NCI-H510A treated with DMSO at 0.1 percent for 48 hours (cell line): ENCODE results near the gene AGT.
"Not testable (repeated sequence)": the region's sequence is repeated elsewhere in the genome, so short reads cannot be mapped to it uniquely, and the experiment has no call there.

ENCODE experiments used
- DNase-seq: peaks from one replicate; lab custom pipeline; 2025; lab: John Stamatoyannopoulos, UW

AGT gene

DNA sequence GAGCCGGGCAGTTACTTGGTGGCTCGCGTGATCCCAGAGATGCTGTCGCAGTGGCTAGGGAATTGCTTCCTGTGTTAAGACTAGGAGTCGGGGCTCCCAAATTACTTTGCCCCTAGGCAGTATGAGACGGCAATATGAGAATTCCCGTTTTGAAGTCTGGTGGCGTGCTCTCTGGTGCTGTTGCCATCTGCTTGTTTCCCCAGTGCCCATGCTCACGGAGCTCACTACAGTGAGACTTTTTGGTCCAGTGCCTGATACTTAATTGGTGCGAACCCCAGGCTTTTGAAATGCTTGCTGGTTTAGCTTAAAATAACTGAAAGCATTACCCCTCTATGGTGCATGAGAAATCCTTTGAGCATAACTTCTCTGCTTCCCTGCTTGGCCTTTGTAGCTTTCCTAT, 22.3 kb downstream of the AGT start:
- DNase-seq, result no peak

DNA sequence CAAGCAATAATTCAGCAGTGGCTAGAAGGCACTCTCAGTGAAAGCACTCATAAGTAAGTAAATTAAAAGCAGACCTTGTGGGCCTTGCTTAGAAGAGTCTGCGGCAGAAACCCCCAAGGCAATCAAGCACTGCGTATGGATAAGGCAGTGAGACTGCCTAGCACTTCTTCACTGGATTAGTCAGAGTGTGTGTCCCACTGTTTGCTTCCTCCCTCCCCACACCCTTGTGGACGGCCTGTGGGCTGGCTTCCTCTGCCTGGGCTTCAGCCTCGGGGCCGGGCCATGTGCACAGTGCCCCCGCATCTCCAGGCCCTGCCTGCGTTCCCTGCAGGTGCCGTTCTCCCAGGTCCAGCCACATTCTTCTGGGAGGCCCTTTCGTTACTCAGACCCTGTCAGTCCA, 23.8 kb downstream of the AGT start:
- DNase-seq, result no peak

DNA sequence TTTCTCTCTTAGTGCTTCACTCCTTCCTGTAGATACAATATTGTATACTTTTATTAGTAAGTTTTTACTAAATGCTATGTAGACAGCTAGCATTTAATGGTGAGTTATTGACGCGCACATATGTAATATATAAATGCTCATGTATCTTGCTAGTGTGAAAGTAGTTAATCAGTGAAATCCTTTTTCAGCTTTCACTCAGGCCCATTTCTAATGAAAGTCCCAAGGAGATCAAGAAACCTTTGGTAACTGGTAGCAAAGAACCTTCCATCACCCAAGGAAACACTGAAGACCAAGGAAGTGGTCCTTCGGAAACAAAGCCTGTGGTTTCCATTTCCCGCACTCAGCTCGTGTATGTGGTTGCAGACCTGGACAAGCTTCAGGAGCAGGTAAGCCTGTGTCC, 27.2 kb downstream of the AGT start:
- no peak for DNase-seq

DNA sequence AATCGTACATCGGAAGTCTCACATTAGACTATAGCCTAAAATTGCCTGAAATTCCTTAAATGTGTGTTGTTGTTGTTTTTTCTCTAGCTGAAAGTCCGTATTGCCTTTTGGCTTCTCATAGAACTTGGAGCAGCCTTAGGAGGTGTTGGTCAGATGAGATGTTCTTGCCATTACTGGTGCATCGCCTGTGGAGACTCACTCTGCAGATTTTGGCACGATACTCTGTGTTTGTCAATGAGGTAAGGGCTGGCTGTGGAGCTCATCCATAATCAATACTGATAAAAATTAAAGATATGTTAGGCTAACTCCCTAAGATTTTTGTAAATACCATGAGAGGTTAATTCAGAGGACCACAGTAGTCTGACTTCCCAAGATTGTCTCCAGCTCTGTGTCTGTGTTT, 28.9 kb downstream of the AGT start:
- DNase-seq, result no peak

DNA sequence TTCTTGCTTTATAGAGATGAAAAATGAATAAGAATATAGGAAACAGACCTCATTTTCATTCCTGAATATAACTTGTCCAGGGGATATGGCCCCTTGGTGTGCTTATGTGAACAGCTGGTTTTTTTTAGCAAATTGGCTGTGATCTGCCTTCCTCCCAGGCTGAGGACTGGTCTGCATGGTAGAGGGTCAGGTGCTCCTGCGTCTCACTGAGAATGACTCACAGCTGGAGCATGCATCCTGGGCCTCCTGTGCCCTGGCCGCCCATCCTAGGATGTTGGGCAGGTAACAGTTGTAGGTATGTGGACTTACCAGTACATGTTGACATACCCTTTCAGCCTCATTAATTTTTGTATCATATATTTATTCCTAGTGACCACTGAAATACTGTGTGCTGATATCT, 29.8 kb downstream of the AGT start:
- no peak for DNase-seq

DNA sequence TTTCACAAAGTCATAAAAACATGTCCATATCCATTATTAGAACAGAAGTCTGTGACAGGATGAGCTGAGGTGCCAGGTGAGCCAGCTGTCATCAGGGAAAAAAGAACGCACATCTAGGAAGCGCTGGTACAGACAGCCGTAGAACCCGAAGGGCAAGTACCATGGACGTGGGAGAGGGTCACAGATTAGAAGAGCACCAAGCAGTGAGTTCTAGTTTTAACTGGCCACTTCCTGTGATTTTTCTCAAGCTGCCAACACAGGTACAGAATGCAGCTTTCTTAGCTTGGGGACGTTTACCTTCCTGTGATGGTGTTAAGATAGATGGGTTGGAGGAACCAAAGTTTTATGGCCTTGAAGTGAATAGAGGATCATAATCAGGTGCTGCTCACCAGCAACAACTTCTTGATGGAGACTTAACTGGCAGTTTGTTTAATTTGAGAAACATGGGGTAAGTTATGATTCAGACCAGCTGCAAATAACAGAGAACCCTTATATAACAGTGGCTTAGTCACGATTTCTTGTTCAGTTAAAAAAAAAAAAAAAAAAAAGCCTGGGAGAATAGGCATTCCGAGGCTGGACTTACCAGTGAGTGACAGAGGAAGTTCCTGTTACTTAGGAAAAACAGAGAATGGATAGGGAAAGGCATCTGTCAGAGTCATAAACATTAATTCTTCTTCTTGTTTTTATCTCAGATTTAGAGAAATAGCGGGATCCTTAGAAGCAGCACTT, 30.9 kb downstream of the AGT start:
- DNase-seq, result no peak

DNA sequence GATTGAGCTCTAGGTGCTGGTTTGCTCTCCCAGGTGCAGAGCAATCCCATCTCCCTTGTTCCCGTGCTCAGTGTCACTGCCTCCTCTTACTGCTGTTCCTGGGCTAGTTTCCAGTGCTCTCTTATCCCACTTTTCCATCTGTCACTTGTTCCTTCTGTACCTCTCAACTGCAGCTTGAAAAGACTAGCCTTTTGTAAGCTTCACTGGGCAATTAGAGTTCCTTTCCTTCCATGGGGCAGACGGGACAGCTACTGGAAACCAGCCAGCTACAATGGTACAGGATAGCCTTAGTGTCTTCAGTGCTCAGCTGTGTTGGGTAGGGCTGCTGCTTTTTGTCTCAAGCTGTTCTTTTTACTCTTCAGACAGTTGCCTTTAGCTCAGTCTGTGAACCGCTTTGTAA, 31.6 kb downstream of the AGT start:
- no peak for DNase-seq

DNA sequence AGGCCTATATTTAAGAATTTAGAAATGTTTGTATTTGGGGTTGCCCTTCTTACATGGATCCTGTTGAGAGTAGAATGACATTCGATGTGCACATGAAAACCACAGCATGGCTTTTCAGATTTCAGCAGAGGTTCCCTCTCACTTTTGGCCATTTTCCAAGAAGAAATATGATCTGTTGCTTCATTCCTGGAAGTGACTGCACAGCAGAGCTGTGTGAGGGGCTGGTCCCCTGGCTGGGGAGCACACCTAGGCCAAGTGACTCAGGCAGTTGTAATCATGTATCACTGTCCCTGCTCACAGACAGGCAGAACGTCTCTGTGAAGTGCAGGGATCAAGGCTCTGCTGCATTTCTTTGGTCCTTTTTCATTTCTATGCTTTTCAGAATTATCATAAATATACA, 32.3 kb downstream of the AGT start:
- peak; percentile 89 for DNase-seq

DNA sequence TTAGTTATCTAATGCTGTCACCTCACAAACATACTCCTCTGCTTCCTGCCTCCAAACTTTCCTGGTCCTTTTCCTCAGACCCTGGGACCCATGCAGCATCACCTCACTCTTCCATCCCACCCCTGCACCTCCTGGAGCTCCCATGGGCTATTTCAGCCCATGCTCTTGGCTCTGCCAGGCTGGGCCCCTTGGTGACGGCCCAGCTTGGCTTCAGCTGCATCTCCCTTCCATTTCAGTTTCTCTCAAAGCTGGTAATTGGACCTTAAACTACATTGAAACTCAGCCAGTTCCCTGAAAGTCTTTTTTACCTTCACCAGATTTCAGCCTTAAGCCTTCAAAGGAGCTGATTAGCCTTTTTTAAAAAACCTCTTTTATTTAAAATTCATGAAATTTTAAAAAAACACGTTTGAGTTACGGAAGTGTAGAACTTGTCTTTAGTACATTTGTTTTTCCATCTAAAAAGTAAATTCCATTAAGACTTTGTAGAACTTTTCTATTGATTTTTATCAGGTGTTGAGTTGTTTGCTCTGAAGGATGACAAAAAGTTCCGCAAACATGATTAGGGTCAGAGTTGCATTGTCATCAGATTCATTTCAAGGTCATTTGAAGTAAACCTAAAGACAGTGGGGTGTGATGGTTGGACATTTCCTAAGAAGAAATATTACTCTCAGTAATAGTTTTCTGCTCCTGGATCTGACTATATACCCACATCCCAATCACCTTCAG, 33.5 kb downstream of the AGT start:
- DNase-seq, result no peak

DNA sequence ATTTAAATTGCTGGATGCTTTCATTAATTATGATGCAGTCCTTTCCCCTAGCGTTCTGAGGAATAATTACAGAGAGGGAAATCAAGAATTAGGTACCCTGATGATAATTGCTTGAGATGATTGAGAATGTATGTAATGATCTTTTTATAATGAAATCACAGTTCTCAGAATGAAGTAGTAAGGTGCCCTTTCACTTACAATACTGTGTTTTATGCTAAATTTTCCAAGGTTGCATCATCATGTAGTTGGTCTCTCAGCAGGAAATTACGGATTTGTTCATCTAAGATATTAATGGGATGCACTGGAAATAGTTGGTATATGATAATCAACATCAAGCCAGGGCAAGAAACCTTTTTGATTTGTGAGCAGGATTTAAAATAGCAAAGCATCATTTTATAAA, 34.1 kb downstream of the AGT start:
- no peak for DNase-seq

DNA sequence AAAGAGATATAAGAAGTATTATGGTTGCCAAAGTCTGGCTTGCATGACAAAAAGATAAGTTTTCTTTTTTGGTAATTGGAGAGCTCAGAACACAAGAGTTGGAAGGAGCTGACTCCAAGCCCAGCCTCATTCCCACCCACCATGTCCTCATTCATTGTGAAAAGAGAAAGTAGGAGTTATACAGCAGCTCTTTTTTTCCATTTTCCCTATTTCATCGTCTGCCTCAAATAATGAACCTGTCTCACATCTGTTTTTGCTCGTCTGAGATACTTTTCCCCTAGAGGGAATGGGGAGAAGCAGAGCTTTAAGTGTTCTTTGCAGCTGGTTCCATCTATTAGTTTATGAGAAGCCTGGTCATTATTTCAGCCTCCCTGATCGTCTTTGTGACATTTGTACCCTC, 34.7 kb downstream of the AGT start:
- no peak for DNase-seq

DNA sequence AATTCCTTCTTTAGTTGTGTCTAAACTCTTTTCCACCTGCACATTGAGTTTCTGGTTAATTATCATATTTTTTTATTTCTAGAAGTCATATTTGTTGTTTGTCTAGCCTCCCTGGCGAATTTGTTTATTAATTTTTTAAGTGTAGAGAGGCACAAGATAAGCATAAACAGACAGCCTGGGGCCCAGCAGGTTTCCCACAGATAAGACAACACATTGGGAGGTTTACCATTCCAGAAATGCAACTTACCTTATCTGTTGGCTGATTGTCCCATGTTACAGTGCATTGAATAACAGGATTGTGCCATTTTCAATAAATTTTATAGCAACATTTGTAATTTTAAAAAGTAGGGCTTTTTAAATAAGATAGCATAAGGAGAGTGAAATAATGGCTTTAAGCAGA, 36.7 kb downstream of the AGT start:
- no peak for DNase-seq

DNA sequence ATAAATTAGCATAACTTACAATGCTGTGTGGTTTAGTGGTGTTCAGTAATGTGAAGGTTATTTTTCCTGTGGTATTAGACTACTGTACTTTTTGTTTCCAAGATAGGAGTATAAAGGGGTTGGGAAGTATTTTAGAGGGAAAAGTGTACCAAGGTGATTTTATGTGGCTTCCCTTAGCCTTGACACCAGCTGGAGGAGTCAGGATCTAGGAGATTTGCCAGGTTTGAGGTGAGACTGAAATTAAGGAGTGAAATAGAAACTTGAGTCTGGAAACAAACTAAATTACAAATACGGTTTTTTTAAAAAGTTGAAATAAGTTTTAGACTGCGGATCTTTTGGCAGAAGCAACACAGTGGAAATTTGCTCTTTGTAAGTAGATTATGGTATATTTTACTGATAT, 39.3 kb downstream of the AGT start:
- no peak for DNase-seq

DNA sequence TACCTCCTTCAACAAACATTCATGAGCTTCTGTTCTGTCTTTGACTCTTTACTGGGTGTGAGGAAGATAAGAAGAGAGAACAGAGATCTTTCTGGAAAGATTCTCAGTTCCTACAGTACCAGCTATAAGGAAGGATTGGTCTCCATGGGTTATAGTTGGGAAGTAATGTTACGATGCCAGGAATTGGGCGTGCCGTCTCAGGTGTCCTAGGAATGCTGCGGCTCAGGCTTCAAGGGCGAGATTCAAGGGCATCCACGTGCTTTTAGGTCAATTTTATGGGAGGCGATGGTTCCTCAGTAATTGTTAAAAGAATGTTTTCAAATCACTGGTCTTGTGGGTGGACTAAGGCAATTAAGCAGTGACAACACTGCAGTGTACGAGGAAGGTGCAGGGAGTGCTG, 44.4 kb downstream of the AGT start:
- no peak for DNase-seq

DNA sequence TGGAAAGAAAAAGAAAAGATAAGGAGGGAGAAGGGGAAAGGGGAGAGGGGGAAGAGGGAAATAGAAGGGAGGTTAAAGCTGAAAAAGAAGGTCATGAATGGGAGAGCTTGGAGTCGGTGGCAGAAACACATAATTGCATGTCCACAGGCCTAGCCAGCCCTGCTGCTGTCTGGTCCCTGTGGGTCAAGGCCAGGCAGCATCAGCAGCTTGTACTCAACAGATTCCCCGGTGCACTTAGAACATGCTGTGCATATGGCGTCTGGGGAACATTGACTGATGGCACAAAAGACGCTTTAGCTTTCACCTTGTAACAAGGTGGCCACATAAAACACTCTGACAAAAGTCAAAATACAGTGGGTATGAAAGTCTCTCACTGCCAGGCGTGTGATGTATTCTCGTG, 45.7 kb downstream of the AGT start:
- DNase-seq, result no peak

DNA sequence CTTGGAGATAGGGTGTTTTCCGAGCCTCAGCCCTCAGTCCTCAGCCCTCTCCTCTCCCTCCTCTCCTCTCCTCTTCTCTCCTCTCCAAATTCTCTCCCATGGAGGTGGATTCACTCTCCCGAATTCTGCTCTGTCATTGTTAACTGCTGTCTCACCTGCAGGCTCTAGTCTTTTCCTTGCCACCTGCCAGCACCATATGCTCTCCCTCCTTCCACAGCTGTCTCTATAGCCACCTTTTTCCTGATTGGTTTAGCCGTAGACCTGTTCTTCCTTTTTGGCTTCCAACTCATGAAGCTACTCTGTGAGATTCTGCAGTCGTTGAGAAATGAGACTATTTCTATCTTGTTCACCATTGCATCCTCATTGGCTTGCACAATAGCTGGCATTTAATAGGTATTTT, 51.9 kb downstream of the AGT start:
- peak; percentile 70 for DNase-seq

DNA sequence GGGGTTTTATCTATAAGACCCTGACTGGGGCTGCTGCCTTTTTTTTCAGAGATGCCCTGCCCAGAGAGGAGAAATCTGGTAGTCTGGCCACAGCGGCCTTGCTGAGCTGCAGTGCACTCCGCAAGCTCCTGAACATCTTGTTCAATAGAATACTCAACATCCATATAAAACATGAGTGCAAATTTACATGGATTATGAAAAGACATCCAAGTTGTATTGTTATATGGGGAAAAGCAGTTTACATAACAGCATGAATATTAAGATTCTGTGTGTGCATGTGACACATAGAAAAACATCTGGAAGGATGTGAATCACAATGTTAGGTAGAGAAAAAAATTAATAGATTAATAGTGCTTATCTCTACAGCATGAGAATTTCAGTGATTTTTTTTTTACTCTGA, 55.2 kb downstream of the AGT start:
- no peak for DNase-seq

DNA sequence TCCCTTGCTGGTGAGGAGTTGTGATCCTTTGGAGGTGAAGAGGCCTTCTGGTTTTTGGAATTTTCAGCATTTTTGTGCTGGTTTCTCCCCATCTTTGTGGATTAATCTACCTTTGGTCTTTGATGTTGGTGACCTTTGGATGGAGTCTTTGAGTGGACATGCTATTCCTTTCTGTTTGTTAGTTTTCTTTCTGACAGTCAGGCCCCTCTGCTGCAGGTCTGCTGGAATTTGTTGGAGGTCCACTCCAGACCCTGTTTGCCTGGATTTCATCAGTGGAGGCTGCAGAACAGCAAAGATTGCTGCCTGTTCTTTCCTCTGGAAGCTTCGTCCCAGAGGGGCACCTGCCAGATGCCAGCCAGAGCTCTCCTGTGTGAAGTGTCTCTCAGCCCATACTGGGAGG, 55.8 kb downstream of the AGT start:
- not testable (repeated sequence) for DNase-seq

DNA sequence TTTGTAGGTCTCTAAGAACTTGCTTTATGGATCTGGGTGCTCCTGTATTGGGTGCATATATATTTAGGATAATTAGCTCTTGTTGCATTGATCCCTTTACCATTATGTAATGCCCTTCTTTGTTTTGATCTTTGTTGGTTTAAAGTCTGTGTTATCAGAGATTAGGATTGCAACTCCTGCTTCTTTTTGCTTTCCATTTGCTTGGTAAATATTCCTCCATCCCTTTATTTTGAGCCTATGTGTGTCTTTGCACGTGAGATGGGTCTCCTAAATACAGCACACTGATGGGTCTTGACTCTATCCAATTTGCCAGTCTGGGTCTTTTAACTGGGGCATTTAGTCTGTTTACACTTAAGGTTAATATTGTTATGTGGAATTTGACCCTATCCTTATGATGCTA, 57.2 kb downstream of the AGT start:
- not testable (repeated sequence) for DNase-seq
